ENCODE measurements around the gene CADPS2. TPM values are rescaled to one million over a fixed set of nuclear protein-coding genes. Genes with fewer than 3 reads are reported as not detected.
A peak's percentile ranks its signal among the peaks of the same experiment; 100 is the strongest.

CADPS2 gene
- total RNA-seq, 2 donors from 2014 or later, result 31.9 to 63.9 TPM

GRCh38 chr7:122676466-122676865, 209.8 kb downstream of the CADPS2 start:
- no peak overlapping the region for H3K27ac ChIP-seq
- H3K27me3 ChIP-seq, result no peaks in the 10 kb centered on the region
- no peak overlapping the region for H3K4me3 ChIP-seq
- DNase-seq (no peak), ATAC-seq (no peak)
- no peaks in the 10 kb centered on the region for H3K36me3 ChIP-seq (replicated peaks in 1 of 2; ENCODE audit: insufficient read depth in 1 of 2, low read depth in 2 of 2)
- H3K9me3 ChIP-seq, result no peaks in the 10 kb centered on the region
- intact Hi-C loops (cut with DNase I), result no loop called here
- TF ChIP-seq POLR2A (IDR thresholded peaks at IDR 0.05), result no peak
- TF ChIP-seq CTCF (IDR thresholded peaks at IDR 0.05), result no peak
- H3K4me1 ChIP-seq, result peaks cover 48% of the 10 kb centered on the region
- 60 to 65% methylated on average over 2 of the region's 2 CpGs for WGBS, 2 donors

- H3K27me3 ChIP-seq, result no peaks in the 10 kb centered on the region
- no peaks in the 10 kb centered on the region for H3K36me3 ChIP-seq (replicated peaks in 1 of 2; ENCODE audit: insufficient read depth in 1 of 2, low read depth in 2 of 2)
- WGBS, 2 donors, result 85 to 96% methylated on average over 7 of the region's 7 CpGs
- peaks cover 48% of the 10 kb centered on the region for H3K4me1 ChIP-seq
- intact Hi-C loops (cut with DNase I), result no loop called here
- no peak overlapping the region for H3K4me3 ChIP-seq
- H3K9me3 ChIP-seq, result no peaks in the 10 kb centered on the region
- DNase-seq (no peak), ATAC-seq (no peak)
- no peak for TF ChIP-seq CTCF (IDR thresholded peaks at IDR 0.05)
- no peak for TF ChIP-seq POLR2A (IDR thresholded peaks at IDR 0.05)
- H3K27ac ChIP-seq, result peak overlapping the region in 1 of 4 donors; percentile 64
Measured at GRCh38 chr7:122675621-122676020, 210.6 kb downstream of the CADPS2 start.

GRCh38 chr7:122675011-122675410, 211.2 kb downstream of the CADPS2 start:
- ATAC-seq (peak; percentile 19), DNase-seq (no peak)
- Histone ChIP-seq H3K36me3 (replicated peaks in 1 of 2; ENCODE audit: insufficient read depth in 1 of 2, low read depth in 2 of 2) (no peaks in the 10 kb centered on the region), H3K4me3 (no peak overlapping the region), H3K27ac (peak overlapping the region in 3 of 4 donors; percentile 46 to 64 (median 51)), H3K9me3 (no peaks in the 10 kb centered on the region), H3K27me3 (no peaks in the 10 kb centered on the region), H3K4me1 (peaks cover 48% of the 10 kb centered on the region)
- 44 to 52% methylated on average over 7 of the region's 7 CpGs for WGBS, 2 donors
- intact Hi-C loops (cut with DNase I), result no loop called here
- TF ChIP-seq POLR2A (IDR thresholded peaks at IDR 0.05), result no peak
- TF ChIP-seq CTCF (IDR thresholded peaks at IDR 0.05), result no peak

- intact Hi-C loops (cut with DNase I), result no loop called here
- ATAC-seq (peak; percentile 36), DNase-seq (peak in 3 of 4 donors; percentile 33 to 54 (median 50))
- Histone ChIP-seq H3K27me3 (no peaks in the 10 kb centered on the region), H3K9me3 (no peaks in the 10 kb centered on the region), H3K27ac (peak overlapping the region; percentile 31 to 64 (median 48)), H3K4me3 (no peak overlapping the region), H3K36me3 (replicated peaks in 1 of 2; ENCODE audit: insufficient read depth in 1 of 2, low read depth in 2 of 2) (no peaks in the 10 kb centered on the region), H3K4me1 (peaks cover 43% of the 10 kb centered on the region)
- TF ChIP-seq CTCF (IDR thresholded peaks at IDR 0.05), result no peak
- no peak for TF ChIP-seq POLR2A (IDR thresholded peaks at IDR 0.05)
- 4 to 10% methylated on average over 4 of the region's 4 CpGs for WGBS, 2 donors
Measured at GRCh38 chr7:122674502-122674901, 211.8 kb downstream of the CADPS2 start.

- Histone ChIP-seq H3K36me3 (replicated peaks in 1 of 2; ENCODE audit: insufficient read depth in 1 of 2, low read depth in 2 of 2) (no peaks in the 10 kb centered on the region), H3K9me3 (no peaks in the 10 kb centered on the region), H3K4me3 (no peak overlapping the region), H3K4me1 (peaks cover 40% of the 10 kb centered on the region), H3K27me3 (no peaks in the 10 kb centered on the region), H3K27ac (peak overlapping the region; percentile 31 to 64 (median 48))
- intact Hi-C loops (cut with DNase I), result no loop called here
- TF ChIP-seq CTCF (IDR thresholded peaks at IDR 0.05), result no peak
- no peak for TF ChIP-seq POLR2A (IDR thresholded peaks at IDR 0.05)
- ATAC-seq (no peak), DNase-seq (no peak)
- 89 to 92% methylated on average over 7 to 19 of the region's 21 CpGs for WGBS, 2 donors
Measured at GRCh38 chr7:122673951-122674350, 212.3 kb downstream of the CADPS2 start.

Data from body of pancreas (tissue), 4 donors.